CD4-positive, alpha-beta T cell (primary cell): Measurements from ENCODE around the gene CMIP. TPM values are rescaled to one million over a fixed set of nuclear protein-coding genes. Genes with fewer than 3 reads are reported as not detected.

Experiments used
- ATAC-seq: fragments of 200-7000 bp; cut with Tn5 transposase; one replicate; pipeline ENCODE4 v1.10.0; 2022; ENCODE audit warnings: mild to moderate bottlenecking; ENCODE audit not compliant: poor library complexity
- CTCF ChIA-PET: fragments of 350-600 bp; sonication (Branson Sonifier 250); formaldehyde crosslinking; loops from one replicate; lab custom pipeline; 2021; ENCODE audit warnings: antibody characterized with exemption, inconsistent platforms; lab: Charles Lee
- POLR2A ChIA-PET: fragments of 350-600 bp; sonication (Branson Sonifier 250); formaldehyde crosslinking; loops from one replicate; lab custom pipeline; 2021; ENCODE audit warnings: antibody characterized with exemption, inconsistent platforms; lab: Charles Lee
- DNase-seq, 14 experiments: peaks; one replicate each; pipeline ENCODE4 v3.0.0-alpha.2; 2013 to 2020; ENCODE audit warnings: mixed read lengths in 2 of 14
- H3K27ac ChIP-seq, 2 donors: one replicate each; pipeline versions ENCODE4 v1.5.1 to v1.7.0; 2013; ENCODE audit warnings: low read length in 2 of 2, low read depth in 1 of 2, mild to moderate bottlenecking in 1 of 2
- H3K27me3 ChIP-seq, 2 experiments: 1 replicate in 1 of 2; 2 replicates in 1 of 2; pipeline versions ENCODE4 v1.6.1 to v1.7.0; 2013; ENCODE audit warnings: low read length in 2 of 2, control low read depth in 1 of 2, mild to moderate bottlenecking in 1 of 2, moderate library complexity in 1 of 2; ENCODE audit not compliant: insufficient read depth in 2 of 2, control insufficient read depth in 1 of 2
- H3K36me3 ChIP-seq: one replicate; pipeline ENCODE4 v1.6.1; 2013; ENCODE audit warnings: low read length, control low read depth; ENCODE audit not compliant: insufficient read depth
- H3K4me1 ChIP-seq: one replicate; pipeline ENCODE4 v1.6.1; 2013; ENCODE audit warnings: low read length, control low read depth; ENCODE audit not compliant: insufficient read depth
- H3K4me3 ChIP-seq: one replicate; pipeline ENCODE4 v1.5.1; 2013; ENCODE audit warnings: mild to moderate bottlenecking, low read length, moderate library complexity
- H3K9me3 ChIP-seq, 2 experiments: 1 replicate in 1 of 2; 2 replicates in 1 of 2; pipeline versions ENCODE4 v1.6.1 to v1.7.0; 2013; ENCODE audit warnings: low read length in 2 of 2, mild to moderate bottlenecking in 2 of 2, control low read depth in 1 of 2, moderate library complexity in 1 of 2; ENCODE audit not compliant: control insufficient read depth in 1 of 2, insufficient read depth in 1 of 2
- H3K27ac Mint-ChIP-seq: one replicate; pipeline ENCODE4 v1.8.0; 2020; ENCODE audit warnings: mixed read lengths
- H3K27me3 Mint-ChIP-seq: one replicate; pipeline ENCODE4 v1.8.0; 2021; ENCODE audit warnings: mixed read lengths
- H3K36me3 Mint-ChIP-seq: one replicate; pipeline ENCODE4 v1.8.0; 2021; ENCODE audit warnings: low read depth, mixed read lengths
- H3K4me1 Mint-ChIP-seq: one replicate; pipeline ENCODE4 v1.8.0; 2021; ENCODE audit warnings: low read depth, mixed read lengths
- H3K4me3 Mint-ChIP-seq: one replicate; pipeline ENCODE4 v1.8.0; 2020; ENCODE audit warnings: mild to moderate bottlenecking, mixed read lengths
- H3K9me3 Mint-ChIP-seq: one replicate; pipeline ENCODE4 v1.8.0; 2020; ENCODE audit warnings: mixed read lengths
- CTCF ChIP-seq: fragments of 200-600 bp; IDR thresholded peaks from one replicate; pipeline ENCODE4 v1.8.0; 2022; ENCODE audit warnings: antibody characterized with exemption, mild to moderate bottlenecking
- intact Hi-C, 2 experiments: fragments of 100-400 bp; cut with DNase I in 1 of 2; cut with micrococcal nuclease in 1 of 2; formaldehyde crosslinking; loops; one replicate each; pipeline versions ENCODE4 v1.15.1 to v1.9.0; 2023 to 2025; cut with DNase I, micrococcal nuclease
- total RNA-seq, 174 experiments: library from RNA in 2 of 174; stranded (reverse) in 2 of 174; gene quantifications; one replicate each; pipeline ENCODE4 v1.2.3 and lab custom pipeline; 2021 to 2026

The CMIP gene
- total RNA-seq, 2 experiments from 2014 or later = 33.5 to 35.3 TPM

GRCh38 chr16:81731649-81732048 lies 287.0 kb downstream of the CMIP start:
- no peaks in the 10 kb centered on the region for H3K27me3 Mint-ChIP-seq
- peaks cover 16% of the 10 kb centered on the region for H3K4me1 ChIP-seq
- no peak overlapping the region for H3K27ac Mint-ChIP-seq
- H3K4me3 ChIP-seq = no peak overlapping the region
- H3K9me3 ChIP-seq = no peaks in the 10 kb centered on the region
- DNase-seq = no peak
- H3K4me1 Mint-ChIP-seq = peaks cover 17% of the 10 kb centered on the region
- no peaks in the 10 kb centered on the region for H3K27me3 ChIP-seq
- intact Hi-C loops = no loop called here
- ChIA-PET CTCF (interaction anchor here (1.3 to 2.0 kb wide), 2 partner anchors 100 to 527 kb away, joined by 3 to 7 read pairs; no protein-coding TSS in a partner anchor), POLR2A (no interaction called here)
- H3K36me3 Mint-ChIP-seq = no peaks in the 10 kb centered on the region
- no peak overlapping the region for H3K27ac ChIP-seq
- no peaks in the 10 kb centered on the region for H3K36me3 ChIP-seq
- no peak for TF ChIP-seq CTCF
- no peak overlapping the region for H3K4me3 Mint-ChIP-seq
- ATAC-seq = no peak
- H3K9me3 Mint-ChIP-seq = no peaks in the 10 kb centered on the region

GRCh38 chr16:81732699-81733098 lies 288.1 kb downstream of the CMIP start:
- H3K4me1 ChIP-seq = peaks cover 19% of the 10 kb centered on the region
- no peaks in the 10 kb centered on the region for H3K9me3 ChIP-seq
- Mint-ChIP-seq H3K4me3 (no peak overlapping the region), H3K4me1 (peaks cover 17% of the 10 kb centered on the region), H3K9me3 (no peaks in the 10 kb centered on the region), H3K36me3 (no peaks in the 10 kb centered on the region), H3K27me3 (no peaks in the 10 kb centered on the region), H3K27ac (no peak overlapping the region)
- H3K36me3 ChIP-seq = no peaks in the 10 kb centered on the region
- no peaks in the 10 kb centered on the region for H3K27me3 ChIP-seq
- ChIA-PET CTCF (interaction anchor here (1.3 kb wide), 1 partner anchor 528 kb away, joined by 3 read pairs; no protein-coding TSS in a partner anchor), POLR2A (no interaction called here)
- no peak for TF ChIP-seq CTCF
- intact Hi-C loops = no loop called here
- DNase-seq (no peak), ATAC-seq (no peak)
- no peak overlapping the region for H3K27ac ChIP-seq
- H3K4me3 ChIP-seq = no peak overlapping the region

- no peak overlapping the region for H3K4me3 Mint-ChIP-seq
- ATAC-seq = no peak
- DNase-seq = no peak
- ChIA-PET CTCF (no interaction called here), POLR2A (no interaction called here)
- Histone ChIP-seq H3K9me3 (no peaks in the 10 kb centered on the region), H3K4me1 (peaks cover 25% of the 10 kb centered on the region), H3K4me3 (no peak overlapping the region), H3K36me3 (no peaks in the 10 kb centered on the region), H3K27ac (no peak overlapping the region), H3K27me3 (no peaks in the 10 kb centered on the region)
- H3K9me3 Mint-ChIP-seq = no peaks in the 10 kb centered on the region
- no peaks in the 10 kb centered on the region for H3K27me3 Mint-ChIP-seq
- no peak for TF ChIP-seq CTCF
- no peaks in the 10 kb centered on the region for H3K36me3 Mint-ChIP-seq
- intact Hi-C loops = no loop called here
- H3K4me1 Mint-ChIP-seq = peaks cover 23% of the 10 kb centered on the region
- H3K27ac Mint-ChIP-seq = no peak overlapping the region
Measured at GRCh38 chr16:81733295-81733694, 288.7 kb downstream of the CMIP start.
